ENCODE measurements around the gene TMPRSS6. TPM values are rescaled to one million over a fixed set of nuclear protein-coding genes. Genes with fewer than 3 reads are reported as not detected.

The TMPRSS6 gene
- polyA plus RNA-seq, 3 donors, result not detected

DNA sequence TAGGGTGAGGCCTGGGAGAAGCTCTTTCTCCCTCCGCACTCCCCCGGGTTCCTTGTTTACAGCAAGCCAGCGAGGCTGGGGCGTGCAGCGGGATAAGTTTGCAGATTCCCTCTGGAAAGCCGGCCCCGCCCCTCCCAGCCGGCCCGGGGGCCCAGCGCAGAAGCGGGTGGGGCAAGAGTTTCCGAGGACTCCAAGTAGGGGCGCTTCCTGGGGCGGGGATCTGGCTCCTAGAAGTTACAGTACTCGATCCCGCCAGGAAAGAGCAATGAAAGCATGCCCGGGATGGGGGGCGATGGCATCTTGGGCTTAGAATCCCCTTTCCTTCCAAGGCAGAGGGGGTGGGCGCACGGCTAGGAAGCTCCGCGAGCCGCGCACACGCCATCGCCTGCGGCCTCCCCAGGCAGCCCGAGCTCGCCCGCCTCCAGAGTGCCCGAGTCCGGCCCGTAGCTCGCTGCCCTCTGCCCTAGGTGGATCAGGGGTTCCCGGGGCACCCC is 90.7 kb downstream of the TMPRSS6 start:
- intact Hi-C loops (cut with micrococcal nuclease), result no loop called here
- peaks cover 0 to 3% (median 1%) of the 10 kb centered on the region in 3 donors for H3K27me3 Mint-ChIP-seq (ENCODE audit: low read depth in 3 of 3)
- peak overlapping the region; percentile 91 for H2AFZ ChIP-seq (ENCODE audit: insufficient read depth, low read depth, low read length, poor library complexity, severe bottlenecking)

DNA sequence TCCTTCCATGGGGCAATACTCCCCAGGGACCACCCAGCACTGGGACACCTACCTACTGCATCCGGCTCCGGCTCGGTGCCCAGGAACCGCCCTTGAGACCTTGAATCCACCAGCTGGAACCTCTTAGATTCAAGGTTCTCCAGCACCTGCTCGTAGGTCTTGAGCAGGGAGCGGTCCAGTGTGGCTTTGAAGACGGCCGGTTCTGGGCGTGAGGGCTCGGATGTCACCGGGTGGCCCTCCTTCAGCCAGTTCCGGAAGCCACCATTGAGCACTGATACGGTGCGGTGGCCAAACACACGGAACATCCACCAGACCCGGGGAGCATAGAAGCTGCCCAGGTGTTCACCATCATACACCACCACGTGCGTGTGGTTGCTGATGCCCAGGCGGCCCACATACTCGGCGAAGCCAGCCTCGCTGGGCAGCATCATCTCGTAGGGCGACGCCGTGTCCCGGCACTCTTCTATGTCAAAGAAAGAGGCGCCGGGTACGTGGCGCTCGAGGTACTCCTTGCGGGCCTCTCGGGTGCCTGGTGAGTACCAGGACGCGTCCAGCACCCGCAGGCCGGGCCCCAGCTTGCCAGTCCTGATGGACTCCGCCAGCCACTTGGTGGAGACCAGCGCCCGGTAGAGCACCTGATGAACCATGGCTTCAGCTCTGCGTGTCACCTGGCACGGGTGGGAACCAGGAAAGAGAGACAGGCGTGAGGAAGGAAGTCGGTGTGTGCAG is 91.3 kb downstream of the TMPRSS6 start:
- 87% methylated on average over 42 of the region's 45 CpGs for WGBS (ENCODE audit: insufficient coverage)
- Mint-ChIP-seq H3K4me3 (peak overlapping the region; percentile 82 to 93), H3K4me1 (peaks cover 41% of the 10 kb centered on the region), H3K36me3 (peaks cover 9 to 18% of the 10 kb centered on the region in 2 donors), H3K27me3 (ENCODE audit: low read depth in 3 of 3) (peaks cover 0 to 3% (median 1%) of the 10 kb centered on the region in 3 donors), H3K9me3 (no peaks in the 10 kb centered on the region), H3K27ac (peak overlapping the region in 3 of 7 donors; percentile 13 to 60 (median 19))
- TF ChIP-seq, protein P1, sequence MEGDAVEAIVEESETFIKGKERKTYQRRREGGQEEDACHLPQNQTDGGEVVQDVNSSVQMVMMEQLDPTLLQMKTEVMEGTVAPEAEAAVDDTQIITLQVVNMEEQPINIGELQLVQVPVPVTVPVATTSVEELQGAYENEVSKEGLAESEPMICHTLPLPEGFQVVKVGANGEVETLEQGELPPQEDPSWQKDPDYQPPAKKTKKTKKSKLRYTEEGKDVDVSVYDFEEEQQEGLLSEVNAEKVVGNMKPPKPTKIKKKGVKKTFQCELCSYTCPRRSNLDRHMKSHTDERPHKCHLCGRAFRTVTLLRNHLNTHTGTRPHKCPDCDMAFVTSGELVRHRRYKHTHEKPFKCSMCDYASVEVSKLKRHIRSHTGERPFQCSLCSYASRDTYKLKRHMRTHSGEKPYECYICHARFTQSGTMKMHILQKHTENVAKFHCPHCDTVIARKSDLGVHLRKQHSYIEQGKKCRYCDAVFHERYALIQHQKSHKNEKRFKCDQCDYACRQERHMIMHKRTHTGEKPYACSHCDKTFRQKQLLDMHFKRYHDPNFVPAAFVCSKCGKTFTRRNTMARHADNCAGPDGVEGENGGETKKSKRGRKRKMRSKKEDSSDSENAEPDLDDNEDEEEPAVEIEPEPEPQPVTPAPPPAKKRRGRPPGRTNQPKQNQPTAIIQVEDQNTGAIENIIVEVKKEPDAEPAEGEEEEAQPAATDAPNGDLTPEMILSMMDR (IDR thresholded peaks at IDR 0.05), result no peak
- Histone ChIP-seq H4K20me1 (ENCODE audit: insufficient read depth, low read length) (peaks cover 28% of the 10 kb centered on the region), H3K79me2 (ENCODE audit: insufficient read depth, low read length) (peaks cover 34% of the 10 kb centered on the region), H3K4me1 (ENCODE audit: control insufficient read depth in 1 of 2, insufficient read depth in 2 of 2, low read length in 2 of 2) (peaks cover 24 to 29% of the 10 kb centered on the region in 2 donors), H2AFZ (ENCODE audit: insufficient read depth, low read depth, low read length, poor library complexity, severe bottlenecking) (peak overlapping the region; percentile 91), H3K27me3 (ENCODE audit: control insufficient read depth in 2 of 2, insufficient read depth in 2 of 2, low read length in 2 of 2) (no peaks in the 10 kb centered on the region), H3K9me3 (replicated peaks in 1 of 2; ENCODE audit: control insufficient read depth in 1 of 2, insufficient read depth in 1 of 2, low read length in 2 of 2) (no peaks in the 10 kb centered on the region), H3K9ac (ENCODE audit: insufficient read depth, low read length, poor library complexity, severe bottlenecking) (peak overlapping the region; percentile 84), H3K4me3 (replicated peaks in 1 of 3; ENCODE audit: low read depth in 2 of 3, low read length in 3 of 3) (peak overlapping the region; percentile 76 to 96 (median 85)), H3K27ac (ENCODE audit: low read depth in 1 of 2, low read length in 2 of 2) (peak overlapping the region in 1 of 2 donors; percentile 61), H3K4me2 (replicated peaks; ENCODE audit: extremely low read depth, low read length, poor library complexity, severe bottlenecking) (peak overlapping the region; percentile 97), H3K36me3 (replicated peaks in 1 of 2; ENCODE audit: control insufficient read depth in 1 of 2, insufficient read depth in 2 of 2, low read length in 2 of 2) (peaks cover 0 to 9% of the 10 kb centered on the region in 2 donors)
- no peak for DNase-seq
- intact Hi-C loops (cut with micrococcal nuclease), result no loop called here

More for the DNA sequence above, 90.7 kb downstream of the TMPRSS6 start:
- H3K27ac Mint-ChIP-seq, result peak overlapping the region in 2 of 7 donors; percentile 19 to 60
- H3K36me3 Mint-ChIP-seq, result peaks cover 9 to 18% of the 10 kb centered on the region in 2 donors
- H3K27me3 ChIP-seq (ENCODE audit: control insufficient read depth in 2 of 2, insufficient read depth in 2 of 2, low read length in 2 of 2), result no peaks in the 10 kb centered on the region
- peak overlapping the region in 1 of 2 donors; percentile 61 for H3K27ac ChIP-seq (ENCODE audit: low read depth in 1 of 2, low read length in 2 of 2)
- H3K9me3 ChIP-seq (replicated peaks in 1 of 2; ENCODE audit: control insufficient read depth in 1 of 2, insufficient read depth in 1 of 2, low read length in 2 of 2), result no peaks in the 10 kb centered on the region
- peaks cover 28% of the 10 kb centered on the region for H4K20me1 ChIP-seq (ENCODE audit: insufficient read depth, low read length)
- H3K9me3 Mint-ChIP-seq, result no peaks in the 10 kb centered on the region
- H3K36me3 ChIP-seq (replicated peaks in 1 of 2; ENCODE audit: control insufficient read depth in 1 of 2, insufficient read depth in 2 of 2, low read length in 2 of 2), result peaks cover 0 to 9% of the 10 kb centered on the region in 2 donors
- TF ChIP-seq, protein P1 (IDR thresholded peaks at IDR 0.05), result no peak
- peak overlapping the region; percentile 76 to 96 (median 85) for H3K4me3 ChIP-seq (replicated peaks in 1 of 3; ENCODE audit: low read depth in 2 of 3, low read length in 3 of 3)
- peak overlapping the region; percentile 97 for H3K4me2 ChIP-seq (replicated peaks; ENCODE audit: extremely low read depth, low read length, poor library complexity, severe bottlenecking)
- peak overlapping the region; percentile 84 for H3K9ac ChIP-seq (ENCODE audit: insufficient read depth, low read length, poor library complexity, severe bottlenecking)
- H3K4me1 Mint-ChIP-seq, result peaks cover 41% of the 10 kb centered on the region
- peaks cover 34% of the 10 kb centered on the region for H3K79me2 ChIP-seq (ENCODE audit: insufficient read depth, low read length)
- under 1% methylated on average over 32 of the region's 35 CpGs for WGBS (ENCODE audit: insufficient coverage)
- H3K4me3 Mint-ChIP-seq, result peak overlapping the region; percentile 82 to 93
- peaks cover 24 to 29% of the 10 kb centered on the region in 2 donors for H3K4me1 ChIP-seq (ENCODE audit: control insufficient read depth in 1 of 2, insufficient read depth in 2 of 2, low read length in 2 of 2)
- peak in 1 of 3 donors; percentile 8 for DNase-seq

Data from CD14-positive monocyte (primary cell).